PC-9 (cell line): ENCODE measurements around the gene SLC38A10. TPM values are rescaled to one million over a fixed set of nuclear protein-coding genes. Genes with fewer than 3 reads are reported as not detected.

ENCODE experiments used
- BruUV-seq: library from RNA; stranded (reverse); fragments of 400-500 nt; replicated peaks from 2 replicates; lab custom pipeline; 2021; lab: Mats Ljungman, UMichigan
- CTCF ChIA-PET: fragments of 300-600 bp; sonication (Branson Sonifier 250); formaldehyde crosslinking; loops from one replicate; lab custom pipeline; 2022; ENCODE audit warnings: antibody characterized with exemption; lab: Charles Lee
- POLR2A ChIA-PET: fragments of 300-600 bp; sonication (Branson Sonifier 250); formaldehyde crosslinking; loops from one replicate; lab custom pipeline; 2022; ENCODE audit warnings: antibody characterized with exemption; ENCODE audit not compliant: unreplicated experiment; lab: Charles Lee
- DNase-seq, 2 experiments: peaks; one replicate each; pipeline versions ENCODE4 v3.0.0 to v3.0.0-alpha.2; 2015 to 2022; ENCODE audit warnings: mixed read lengths in 1 of 2
- H2AFZ ChIP-seq: fragments of 200-600 bp; sonication (generic); 2 replicates; pipeline ENCODE4 v1.8.1; 2017; ENCODE audit warnings: antibody characterized with exemption
- H3F3A ChIP-seq: fragments of 200-600 bp; sonication (generic); 2 replicates; pipeline ENCODE4 v1.8.1; 2017; ENCODE audit warnings: antibody characterized with exemption, mild to moderate bottlenecking, low read depth; ENCODE audit not compliant: insufficient read depth
- H3K27ac ChIP-seq: fragments of 200-600 bp; sonication (generic); 2 replicates; pipeline ENCODE4 v1.6.1; 2016; ENCODE audit warnings: mixed run types
- H3K27me3 ChIP-seq: fragments of 200-600 bp; sonication (generic); 2 replicates; pipeline ENCODE4 v1.6.1; 2016; ENCODE audit warnings: low read depth, mixed run types; ENCODE audit not compliant: insufficient read depth
- H3K36me3 ChIP-seq: fragments of 200-600 bp; sonication (generic); 2 replicates; pipeline ENCODE4 v1.6.1; 2016; ENCODE audit warnings: low read depth, mixed run types
- H3K4me1 ChIP-seq: fragments of 200-600 bp; sonication (generic); replicated peaks from 2 replicates; pipeline ENCODE4 v1.6.1; 2016; ENCODE audit warnings: mixed run types; ENCODE audit not compliant: insufficient read depth
- H3K4me2 ChIP-seq: fragments of 200-600 bp; sonication (generic); 2 replicates; pipeline ENCODE4 v1.6.1; 2017; ENCODE audit warnings: mixed run types
- H3K4me3 ChIP-seq: fragments of 200-600 bp; sonication (generic); 2 replicates; pipeline ENCODE4 v1.6.1; 2016; ENCODE audit warnings: mixed run types
- H3K79me2 ChIP-seq: fragments of 200-600 bp; sonication (generic); 2 replicates; pipeline ENCODE4 v1.6.1; 2017; ENCODE audit warnings: low read depth, mixed run types
- H3K9me2 ChIP-seq: fragments of 200-600 bp; sonication (generic); 2 replicates; pipeline ENCODE4 v1.8.1; 2017; ENCODE audit warnings: mild to moderate bottlenecking; ENCODE audit not compliant: insufficient read depth
- H3K9me3 ChIP-seq: fragments of 200-600 bp; sonication (generic); 2 replicates; pipeline ENCODE4 v1.8.1; 2016; ENCODE audit warnings: low read depth; ENCODE audit not compliant: insufficient read depth
- H4K20me1 ChIP-seq: fragments of 200-600 bp; sonication (generic); 2 replicates; pipeline ENCODE4 v1.8.1; 2017; ENCODE audit not compliant: insufficient read depth
- EZH2 ChIP-seq: fragments of 200-600 bp; sonication (generic); IDR thresholded peaks from 2 replicates; pipeline ENCODE4 v1.8.0; 2017; ENCODE audit warnings: antibody characterized with exemption, low read depth
- intact Hi-C: fragments of 100-400 bp; cut with micrococcal nuclease; formaldehyde crosslinking; loops from one replicate; pipeline ENCODE4 v1.10.0; 2022; ENCODE audit not compliant: unreplicated experiment
- total RNA-seq: library from RNA; stranded (reverse); gene quantifications from 2 replicates; pipeline ENCODE4 v1.2.3, GENCODE V29; 2021
- TF ChIP-seq, protein P1 (sequence below): fragments of 200-600 bp; sonication (generic); conservative IDR thresholded peaks from 2 replicates; pipeline ENCODE4 v1.6.1; 2017; ENCODE audit warnings: mixed run types, antibody characterized with exemption, mild to moderate bottlenecking, moderate library complexity

The SLC38A10 gene
- total RNA-seq, 1 experiment from 2014 or later = 127 TPM

DNA sequence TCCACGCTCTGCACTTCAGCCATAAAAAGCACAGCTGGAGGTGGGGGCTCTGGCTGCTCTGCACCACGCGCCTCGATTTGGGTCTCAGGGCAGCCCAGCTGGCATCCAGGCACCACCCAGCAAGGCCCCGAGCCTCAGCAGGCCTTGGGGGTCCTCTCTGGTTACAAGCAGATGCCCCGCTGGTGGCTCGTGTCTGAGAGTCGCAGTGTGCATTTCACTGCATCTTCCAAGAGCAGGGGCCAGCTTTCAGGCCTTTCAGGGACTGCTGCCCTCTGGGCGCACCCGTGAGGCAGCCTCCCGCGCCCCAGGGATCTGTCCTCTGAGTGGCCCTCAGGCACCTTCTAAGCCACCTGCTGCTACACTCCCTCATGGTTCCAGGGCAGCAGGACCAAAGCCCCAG is 30.5 kb downstream of the SLC38A10 start:
- intact Hi-C loops = no loop called here
- H3K79me2 ChIP-seq = no peaks in the 10 kb centered on the region
- H3F3A ChIP-seq = no peaks in the 10 kb centered on the region
- DNase-seq = no peak
- ChIA-PET CTCF (no interaction called here), POLR2A (no interaction called here)
- no peaks in the 10 kb centered on the region for H4K20me1 ChIP-seq
- H3K4me1 ChIP-seq = no peaks in the 10 kb centered on the region
- no peaks in the 10 kb centered on the region for H3K9me3 ChIP-seq
- H3K36me3 ChIP-seq = no peaks in the 10 kb centered on the region
- no peak for TF ChIP-seq EZH2
- TF ChIP-seq, protein P1, sequence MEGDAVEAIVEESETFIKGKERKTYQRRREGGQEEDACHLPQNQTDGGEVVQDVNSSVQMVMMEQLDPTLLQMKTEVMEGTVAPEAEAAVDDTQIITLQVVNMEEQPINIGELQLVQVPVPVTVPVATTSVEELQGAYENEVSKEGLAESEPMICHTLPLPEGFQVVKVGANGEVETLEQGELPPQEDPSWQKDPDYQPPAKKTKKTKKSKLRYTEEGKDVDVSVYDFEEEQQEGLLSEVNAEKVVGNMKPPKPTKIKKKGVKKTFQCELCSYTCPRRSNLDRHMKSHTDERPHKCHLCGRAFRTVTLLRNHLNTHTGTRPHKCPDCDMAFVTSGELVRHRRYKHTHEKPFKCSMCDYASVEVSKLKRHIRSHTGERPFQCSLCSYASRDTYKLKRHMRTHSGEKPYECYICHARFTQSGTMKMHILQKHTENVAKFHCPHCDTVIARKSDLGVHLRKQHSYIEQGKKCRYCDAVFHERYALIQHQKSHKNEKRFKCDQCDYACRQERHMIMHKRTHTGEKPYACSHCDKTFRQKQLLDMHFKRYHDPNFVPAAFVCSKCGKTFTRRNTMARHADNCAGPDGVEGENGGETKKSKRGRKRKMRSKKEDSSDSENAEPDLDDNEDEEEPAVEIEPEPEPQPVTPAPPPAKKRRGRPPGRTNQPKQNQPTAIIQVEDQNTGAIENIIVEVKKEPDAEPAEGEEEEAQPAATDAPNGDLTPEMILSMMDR = no peak
- no peak overlapping the region for H3K4me2 ChIP-seq
- no peak overlapping the region for H3K27ac ChIP-seq
- no peak overlapping the region for H2AFZ ChIP-seq
- H3K27me3 ChIP-seq = no peaks in the 10 kb centered on the region
- H3K4me3 ChIP-seq = no peak overlapping the region
- BruUV-seq = no TSS peak
- no peaks in the 10 kb centered on the region for H3K9me2 ChIP-seq

DNA sequence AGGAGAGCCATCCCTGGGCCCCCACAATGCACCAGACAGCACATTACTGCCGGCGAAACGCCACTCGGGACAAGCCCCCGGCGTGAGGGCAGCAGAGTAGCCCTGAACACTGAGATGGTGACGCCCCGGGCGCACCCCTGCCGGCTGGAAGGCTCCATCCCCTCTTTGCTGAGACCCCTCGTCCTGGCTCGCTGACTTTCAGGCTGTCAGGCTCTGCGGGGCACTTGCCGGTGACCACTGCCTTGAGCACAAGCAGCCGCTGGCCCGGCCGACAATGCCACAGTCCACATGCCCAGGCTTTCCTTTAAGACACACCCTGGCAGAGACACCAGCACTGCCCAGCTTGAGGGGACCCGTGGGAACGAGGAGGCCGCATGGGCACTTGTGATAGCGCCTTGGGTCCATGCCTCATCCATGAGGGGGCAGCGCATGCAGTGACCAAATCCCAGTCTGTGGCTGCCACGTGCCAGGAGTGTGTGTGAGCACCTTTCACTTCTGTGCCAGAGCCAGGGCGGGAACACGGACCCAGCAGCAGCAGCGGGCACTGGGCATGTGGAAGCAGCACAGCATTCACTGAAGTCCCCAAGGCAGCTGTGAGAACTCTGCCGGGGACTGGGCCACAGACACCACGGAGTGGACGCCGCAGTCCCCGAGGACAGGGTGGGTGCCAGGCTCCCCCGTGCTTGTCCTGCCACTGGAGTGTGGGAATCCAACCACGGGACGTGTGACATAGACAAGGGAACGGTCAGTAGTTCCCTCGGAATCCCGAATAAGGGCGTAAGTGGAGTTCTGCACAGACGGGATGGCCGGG is 31.5 kb downstream of the SLC38A10 start:
- Histone ChIP-seq H2AFZ (no peak overlapping the region), H3K9me2 (no peaks in the 10 kb centered on the region), H3K4me1 (no peaks in the 10 kb centered on the region), H3K4me2 (no peak overlapping the region), H3K9me3 (no peaks in the 10 kb centered on the region), H3K27me3 (no peaks in the 10 kb centered on the region), H3F3A (no peaks in the 10 kb centered on the region), H3K79me2 (no peaks in the 10 kb centered on the region), H3K4me3 (no peak overlapping the region), H4K20me1 (no peaks in the 10 kb centered on the region), H3K36me3 (no peaks in the 10 kb centered on the region), H3K27ac (no peak overlapping the region)
- no peak for DNase-seq
- no TSS peak for BruUV-seq
- TF ChIP-seq EZH2 = no peak
- TF ChIP-seq, protein P1 = no peak
- CTCF ChIA-PET = no interaction called here
- intact Hi-C loops = no loop called here
- POLR2A ChIA-PET = no interaction called here

DNA sequence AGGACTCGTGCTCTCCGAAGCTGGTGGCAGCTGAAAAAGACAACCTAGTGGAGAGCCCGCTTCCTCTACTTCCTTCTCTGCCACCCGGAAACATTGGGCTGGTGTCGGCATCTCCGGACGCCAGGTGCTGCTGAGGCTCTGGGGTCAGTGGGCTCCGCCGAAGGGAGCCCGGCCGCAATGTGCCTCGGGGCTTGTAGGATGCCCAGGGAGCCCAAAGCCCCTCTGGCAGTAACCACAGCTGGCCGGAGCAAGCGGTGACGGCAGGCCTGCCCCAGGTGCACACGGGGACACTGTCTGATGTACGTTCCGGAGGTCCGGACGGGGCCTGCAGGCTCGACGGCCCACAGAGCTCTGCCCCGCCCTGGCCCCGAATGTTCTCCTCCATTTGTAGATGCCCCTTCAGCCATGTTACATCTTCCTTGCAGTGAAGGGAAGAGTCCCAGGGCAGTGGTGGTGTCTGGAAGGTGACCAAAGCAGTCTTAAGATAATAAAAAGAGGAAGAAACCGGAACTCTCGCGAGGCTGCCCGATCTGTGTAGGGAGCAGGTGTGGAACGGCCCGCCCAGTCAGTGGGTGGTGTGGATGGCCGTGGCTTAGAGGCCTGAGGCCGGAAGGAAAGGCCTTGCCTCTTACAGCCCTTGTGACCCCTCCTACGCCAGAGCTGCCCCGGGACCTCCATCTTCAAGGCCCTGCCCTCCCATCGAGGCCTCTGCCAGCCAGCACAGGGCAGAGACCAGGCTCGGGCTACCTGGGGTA is 33.3 kb downstream of the SLC38A10 start:
- no peaks in the 10 kb centered on the region for H3K9me2 ChIP-seq
- no peaks in the 10 kb centered on the region for H3K9me3 ChIP-seq
- no peaks in the 10 kb centered on the region for H3K36me3 ChIP-seq
- H3K4me1 ChIP-seq = no peaks in the 10 kb centered on the region
- no peaks in the 10 kb centered on the region for H3K27me3 ChIP-seq
- no peaks in the 10 kb centered on the region for H3F3A ChIP-seq
- no peak for DNase-seq
- H3K79me2 ChIP-seq = no peaks in the 10 kb centered on the region
- intact Hi-C loops = no loop called here
- no peak overlapping the region for H3K27ac ChIP-seq
- no peak for TF ChIP-seq EZH2
- TF ChIP-seq, protein P1 = no peak
- BruUV-seq = no TSS peak
- H3K4me3 ChIP-seq = no peak overlapping the region
- no peak overlapping the region for H2AFZ ChIP-seq
- ChIA-PET POLR2A (no interaction called here), CTCF (no interaction called here)
- H3K4me2 ChIP-seq = no peak overlapping the region
- H4K20me1 ChIP-seq = no peaks in the 10 kb centered on the region; the same call in 1 of the 2 replicates
